KMS-11 (cell line): Measurements from ENCODE around the gene C11orf24.

Source experiments
- H2AFZ ChIP-seq: fragments of 200-600 bp; sonication (generic); 2 replicates; pipeline ENCODE4 v1.6.1; 2016; ENCODE audit warnings: antibody characterized with exemption, mixed run types, low read depth
- H3K27ac ChIP-seq: fragments of 200-600 bp; sonication (generic); 2 replicates; pipeline ENCODE4 v1.6.1; 2016; ENCODE audit warnings: mild to moderate bottlenecking, mixed run types
- H3K27me3 ChIP-seq: fragments of 200-600 bp; sonication (generic); 2 replicates; pipeline ENCODE4 v1.6.1; 2017; ENCODE audit warnings: mild to moderate bottlenecking, low read depth, mixed run types, moderate library complexity; ENCODE audit not compliant: insufficient read depth
- H3K36me3 ChIP-seq: fragments of 200-600 bp; sonication (generic); 2 replicates; pipeline ENCODE4 v1.6.1; 2017; ENCODE audit warnings: mild to moderate bottlenecking, mixed run types; ENCODE audit not compliant: insufficient read depth
- H3K4me1 ChIP-seq: fragments of 200-600 bp; sonication (generic); 2 replicates; pipeline ENCODE4 v1.6.1; 2016; ENCODE audit warnings: mild to moderate bottlenecking, low read depth, mixed run types; ENCODE audit not compliant: poor library complexity, severe bottlenecking
- H3K4me2 ChIP-seq: fragments of 200-600 bp; sonication (generic); 2 replicates; pipeline ENCODE4 v1.7.0; 2016; ENCODE audit warnings: mild to moderate bottlenecking, mixed run types
- H3K4me3 ChIP-seq: fragments of 200-600 bp; sonication (generic); IDR thresholded peaks from 2 replicates; pipeline ENCODE4 v1.6.1; 2017; ENCODE audit warnings: low read depth, low read length, mixed read lengths; ENCODE audit not compliant: insufficient read depth
- H3K79me2 ChIP-seq: fragments of 200-600 bp; sonication (generic); 2 replicates; pipeline ENCODE4 v1.6.1; 2016; ENCODE audit warnings: low read depth, mixed run types; ENCODE audit not compliant: insufficient read depth
- H3K9ac ChIP-seq: fragments of 200-600 bp; sonication (generic); 2 replicates; pipeline ENCODE4 v1.6.1; 2016; ENCODE audit warnings: mild to moderate bottlenecking, mixed run types
- H4K20me1 ChIP-seq: fragments of 200-600 bp; sonication (generic); 2 replicates; pipeline ENCODE4 v1.6.1; 2016; ENCODE audit warnings: mild to moderate bottlenecking, mixed run types; ENCODE audit not compliant: insufficient read depth
- TF ChIP-seq, protein P1 (sequence below): fragments of 200-600 bp; sonication (generic); conservative IDR thresholded peaks from 2 replicates; pipeline ENCODE4 v1.6.1; 2017; ENCODE audit warnings: low read depth, mild to moderate bottlenecking, antibody characterized with exemption, low read length, moderate library complexity, mixed read lengths

The C11orf24 gene

DNA sequence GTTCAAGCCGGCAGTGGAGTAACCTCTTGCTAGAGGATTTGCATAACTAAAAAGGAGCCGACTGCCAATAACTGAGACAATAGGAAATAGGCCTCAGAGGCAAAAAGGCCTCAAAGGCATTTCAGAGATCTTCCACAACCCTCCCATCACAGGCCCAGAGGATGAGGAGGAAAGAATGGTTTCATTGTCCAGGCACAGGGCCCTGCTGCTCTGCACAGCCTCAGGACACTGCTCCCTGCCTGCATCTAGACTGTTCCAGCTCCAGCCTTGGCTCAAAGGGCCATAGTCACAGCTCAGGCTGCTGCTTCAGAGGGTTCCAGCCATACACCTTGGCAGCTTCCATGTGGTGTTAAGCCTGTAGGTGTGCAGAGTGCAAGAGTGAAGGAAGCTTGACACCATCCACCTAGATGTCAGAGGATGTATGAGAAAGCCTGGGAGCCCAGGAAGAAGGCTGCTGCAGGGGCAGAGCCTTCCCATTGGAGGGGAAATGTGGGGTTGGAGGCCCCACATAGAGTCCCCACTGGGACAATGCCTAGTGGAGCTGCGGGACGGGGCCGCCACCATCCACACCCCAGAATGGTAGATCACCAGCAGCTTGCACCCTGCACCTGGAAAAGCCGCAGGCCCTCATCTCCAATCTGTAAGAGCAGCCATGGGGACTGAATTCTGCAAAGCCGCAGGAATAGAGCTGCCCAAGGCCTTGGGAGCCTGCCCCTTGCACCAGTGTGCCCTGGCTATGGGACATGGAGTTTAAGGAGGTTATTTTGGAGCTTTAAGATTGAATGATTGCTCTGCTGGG lies 32.4 kb upstream of the C11orf24 start:
- Histone ChIP-seq H3K27me3 (no peaks in the 10 kb centered on the region), H3K9ac (no peak overlapping the region), H3K27ac (no peak overlapping the region), H3K4me3 (no peak overlapping the region), H2AFZ (no peak overlapping the region), H3K36me3 (no peaks in the 10 kb centered on the region), H4K20me1 (no peaks in the 10 kb centered on the region), H3K79me2 (no peaks in the 10 kb centered on the region), H3K4me1 (no peaks in the 10 kb centered on the region), H3K4me2 (no peak overlapping the region)
- TF ChIP-seq, protein P1, sequence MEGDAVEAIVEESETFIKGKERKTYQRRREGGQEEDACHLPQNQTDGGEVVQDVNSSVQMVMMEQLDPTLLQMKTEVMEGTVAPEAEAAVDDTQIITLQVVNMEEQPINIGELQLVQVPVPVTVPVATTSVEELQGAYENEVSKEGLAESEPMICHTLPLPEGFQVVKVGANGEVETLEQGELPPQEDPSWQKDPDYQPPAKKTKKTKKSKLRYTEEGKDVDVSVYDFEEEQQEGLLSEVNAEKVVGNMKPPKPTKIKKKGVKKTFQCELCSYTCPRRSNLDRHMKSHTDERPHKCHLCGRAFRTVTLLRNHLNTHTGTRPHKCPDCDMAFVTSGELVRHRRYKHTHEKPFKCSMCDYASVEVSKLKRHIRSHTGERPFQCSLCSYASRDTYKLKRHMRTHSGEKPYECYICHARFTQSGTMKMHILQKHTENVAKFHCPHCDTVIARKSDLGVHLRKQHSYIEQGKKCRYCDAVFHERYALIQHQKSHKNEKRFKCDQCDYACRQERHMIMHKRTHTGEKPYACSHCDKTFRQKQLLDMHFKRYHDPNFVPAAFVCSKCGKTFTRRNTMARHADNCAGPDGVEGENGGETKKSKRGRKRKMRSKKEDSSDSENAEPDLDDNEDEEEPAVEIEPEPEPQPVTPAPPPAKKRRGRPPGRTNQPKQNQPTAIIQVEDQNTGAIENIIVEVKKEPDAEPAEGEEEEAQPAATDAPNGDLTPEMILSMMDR, result no peak

DNA sequence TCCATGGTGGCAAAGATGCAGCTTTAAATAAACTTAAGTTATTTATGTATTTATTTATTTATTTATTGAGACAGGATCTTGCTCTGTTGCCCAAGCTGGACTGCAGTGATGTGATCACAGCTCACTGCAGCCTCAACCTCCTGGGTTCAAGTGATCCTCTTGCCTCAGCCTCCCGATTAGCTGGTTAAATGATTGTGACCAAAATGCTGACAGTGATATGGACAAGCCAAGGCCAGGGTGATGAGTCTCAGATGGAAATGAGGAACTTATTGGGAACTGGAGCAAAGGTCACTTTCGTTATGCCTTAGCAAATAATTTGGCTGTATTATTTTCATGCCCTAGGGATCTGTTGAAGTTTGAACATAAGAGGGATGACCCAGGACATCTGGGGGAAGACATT lies 31.3 kb upstream of the C11orf24 start:
- Histone ChIP-seq H3K4me1 (peaks cover 2% of the 10 kb centered on the region), H2AFZ (no peak overlapping the region), H3K27ac (no peak overlapping the region), H3K4me3 (no peak overlapping the region), H4K20me1 (no peaks in the 10 kb centered on the region), H3K79me2 (no peaks in the 10 kb centered on the region), H3K27me3 (no peaks in the 10 kb centered on the region), H3K4me2 (no peak overlapping the region), H3K36me3 (no peaks in the 10 kb centered on the region), H3K9ac (no peak overlapping the region)
- TF ChIP-seq, protein P1, result no peak

DNA sequence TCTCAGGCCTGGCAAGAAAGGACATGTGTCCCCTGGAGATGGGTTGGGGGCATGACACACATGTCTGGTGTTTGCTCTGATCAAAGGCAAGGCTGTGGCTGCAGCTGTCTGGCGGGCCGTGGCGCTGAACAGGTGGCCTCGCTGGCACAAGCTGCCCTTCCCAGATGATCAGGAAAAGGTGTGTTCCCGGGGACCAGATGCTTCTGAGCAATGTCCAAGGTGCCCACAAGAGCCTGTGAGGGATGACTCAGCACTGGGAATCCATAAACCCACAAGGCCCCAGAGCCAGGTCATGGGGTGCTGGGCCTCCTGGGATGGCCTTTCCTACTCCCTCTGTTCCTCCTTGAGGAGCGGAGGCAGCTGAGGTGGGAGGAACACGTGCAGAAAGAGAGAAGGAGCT lies 30.9 kb upstream of the C11orf24 start:
- Histone ChIP-seq H3K27ac (no peak overlapping the region), H3K4me1 (peaks cover 6% of the 10 kb centered on the region), H3K4me3 (no peak overlapping the region), H2AFZ (no peak overlapping the region), H3K9ac (no peak overlapping the region), H4K20me1 (no peaks in the 10 kb centered on the region), H3K27me3 (no peaks in the 10 kb centered on the region), H3K4me2 (no peak overlapping the region), H3K79me2 (no peaks in the 10 kb centered on the region), H3K36me3 (no peaks in the 10 kb centered on the region)
- TF ChIP-seq, protein P1, result no peak

DNA sequence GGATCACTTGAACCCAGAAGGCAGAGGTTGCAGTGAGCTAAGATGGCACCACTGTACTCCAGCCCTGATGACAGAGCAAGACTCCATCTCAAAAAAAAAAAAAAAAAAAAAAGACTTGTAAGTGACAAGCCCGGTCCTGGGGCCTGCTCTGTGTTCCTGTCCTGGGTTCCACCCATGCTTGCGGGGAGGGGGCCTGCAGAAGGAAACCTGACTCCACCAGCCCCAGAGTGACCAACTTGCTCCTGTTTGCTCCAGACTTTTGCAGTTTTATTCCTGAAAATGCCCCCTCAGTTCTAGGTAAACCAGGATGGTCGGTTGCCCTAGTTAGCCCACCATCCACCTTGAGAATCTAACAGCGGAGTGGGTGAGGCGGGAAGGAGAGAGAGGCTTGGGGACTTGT lies 30.5 kb upstream of the C11orf24 start:
- TF ChIP-seq, protein P1, result no peak
- no peaks in the 10 kb centered on the region for H3K36me3 ChIP-seq
- H3K27me3 ChIP-seq, result no peaks in the 10 kb centered on the region
- H3K4me3 ChIP-seq, result no peak overlapping the region
- no peak overlapping the region for H3K9ac ChIP-seq
- no peaks in the 10 kb centered on the region for H4K20me1 ChIP-seq
- H3K4me1 ChIP-seq, result peaks cover 10% of the 10 kb centered on the region
- H2AFZ ChIP-seq, result no peak overlapping the region
- H3K79me2 ChIP-seq, result no peaks in the 10 kb centered on the region
- no peak overlapping the region for H3K4me2 ChIP-seq
- no peak overlapping the region for H3K27ac ChIP-seq
